ENCODE measurements around the gene HIVEP1.

DNA sequence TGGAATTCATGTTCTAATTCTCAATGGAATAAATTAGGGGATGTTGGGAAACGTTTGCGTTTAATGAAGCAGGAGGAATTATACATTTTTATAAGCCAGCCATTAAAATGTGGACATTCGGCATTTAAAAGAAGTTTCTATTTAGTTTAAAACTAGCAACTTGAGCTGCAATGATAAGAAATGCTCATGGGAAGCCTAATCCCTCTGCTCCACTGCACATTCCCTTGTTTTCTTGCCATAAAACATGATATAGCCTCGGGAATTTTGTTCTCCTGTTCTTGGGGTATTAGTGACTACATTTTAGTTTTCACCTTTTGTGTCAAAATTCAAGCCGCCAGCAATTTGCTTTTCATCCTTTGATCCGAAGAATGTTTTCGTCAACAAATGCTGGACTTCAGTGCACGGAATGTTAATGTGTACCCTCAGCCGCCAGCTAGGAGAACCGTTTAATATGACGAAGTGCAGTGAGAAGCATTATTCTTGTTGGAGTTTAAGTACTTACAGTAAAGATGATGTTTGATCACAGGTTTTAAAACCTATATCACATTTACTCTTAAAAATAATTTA lies 137.9 kb downstream of the HIVEP1 start:
- TF ChIP-seq, protein P1, sequence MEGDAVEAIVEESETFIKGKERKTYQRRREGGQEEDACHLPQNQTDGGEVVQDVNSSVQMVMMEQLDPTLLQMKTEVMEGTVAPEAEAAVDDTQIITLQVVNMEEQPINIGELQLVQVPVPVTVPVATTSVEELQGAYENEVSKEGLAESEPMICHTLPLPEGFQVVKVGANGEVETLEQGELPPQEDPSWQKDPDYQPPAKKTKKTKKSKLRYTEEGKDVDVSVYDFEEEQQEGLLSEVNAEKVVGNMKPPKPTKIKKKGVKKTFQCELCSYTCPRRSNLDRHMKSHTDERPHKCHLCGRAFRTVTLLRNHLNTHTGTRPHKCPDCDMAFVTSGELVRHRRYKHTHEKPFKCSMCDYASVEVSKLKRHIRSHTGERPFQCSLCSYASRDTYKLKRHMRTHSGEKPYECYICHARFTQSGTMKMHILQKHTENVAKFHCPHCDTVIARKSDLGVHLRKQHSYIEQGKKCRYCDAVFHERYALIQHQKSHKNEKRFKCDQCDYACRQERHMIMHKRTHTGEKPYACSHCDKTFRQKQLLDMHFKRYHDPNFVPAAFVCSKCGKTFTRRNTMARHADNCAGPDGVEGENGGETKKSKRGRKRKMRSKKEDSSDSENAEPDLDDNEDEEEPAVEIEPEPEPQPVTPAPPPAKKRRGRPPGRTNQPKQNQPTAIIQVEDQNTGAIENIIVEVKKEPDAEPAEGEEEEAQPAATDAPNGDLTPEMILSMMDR (IDR thresholded peaks at IDR 0.05), result no peak
- TF ChIP-seq POLR2AphosphoS5 (IDR thresholded peaks at IDR 0.05; ENCODE audit: low read depth, low read length), result no peak

All from SK-N-SH (cell line).